Jurkat, Clone E6-1 (cell line): ENCODE results near the gene TIGD6.

Experiments used
- DNase-seq: peaks from one replicate; pipeline ENCODE4 v3.0.0-alpha.2; 2011; ENCODE audit warnings: low read depth, low spot score
- H3K4me3 ChIP-seq: 2 replicates; pipeline ENCODE4 v1.5.1; 2011; ENCODE audit warnings: mild to moderate bottlenecking, low read length, control low read depth, moderate library complexity

The TIGD6 gene

GRCh38 chr5:150020249-150020648, 19.8 kb upstream of the TIGD6 start:
- DNase-seq: no peak
- H3K4me3 ChIP-seq: no peak overlapping the region

GRCh38 chr5:150017226-150018005, 17.0 kb upstream of the TIGD6 start:
- H3K4me3 ChIP-seq: no peak overlapping the region
- DNase-seq: no peak

- no peak for DNase-seq
- no peak overlapping the region for H3K4me3 ChIP-seq
Observed at GRCh38 chr5:150016537-150016936, 16.1 kb upstream of the TIGD6 start.

GRCh38 chr5:150015415-150015814, 15.0 kb upstream of the TIGD6 start:
- no peak for DNase-seq
- H3K4me3 ChIP-seq: no peak overlapping the region

GRCh38 chr5:150014456-150014855, 14.0 kb upstream of the TIGD6 start:
- DNase-seq: no peak
- no peak overlapping the region for H3K4me3 ChIP-seq

GRCh38 chr5:150013931-150014330, 13.5 kb upstream of the TIGD6 start:
- H3K4me3 ChIP-seq: no peak overlapping the region
- DNase-seq: no peak

- DNase-seq: no peak
Observed at GRCh38 chr5:150009671-150010387, 9.4 kb upstream of the TIGD6 start.

GRCh38 chr5:150007050-150007449, 6.6 kb upstream of the TIGD6 start:
- no peak overlapping the region for H3K4me3 ChIP-seq
- no peak for DNase-seq

More at GRCh38 chr5:150009671-150010387, 9.4 kb upstream of the TIGD6 start:
- no peak overlapping the region for H3K4me3 ChIP-seq

GRCh38 chr5:150006318-150006717, 5.9 kb upstream of the TIGD6 start:
- no peak for DNase-seq
- H3K4me3 ChIP-seq: no peak overlapping the region

GRCh38 chr5:150001660-150002486, 1.4 kb upstream of the TIGD6 start:
- H3K4me3 ChIP-seq: peak overlapping the region; percentile 91
- DNase-seq: peak; percentile 85

- peak overlapping the region; percentile 91 for H3K4me3 ChIP-seq
- DNase-seq: no peak
Observed at GRCh38 chr5:150000990-150001659, 671 bp upstream of the TIGD6 start.

GRCh38 chr5:149999866-150000255, 593 bp downstream of the TIGD6 start:
- H3K4me3 ChIP-seq: peak overlapping the region; percentile 91
- DNase-seq: no peak

GRCh38 chr5:149999359-149999758, 1.1 kb downstream of the TIGD6 start:
- peak overlapping the region; percentile 91 for H3K4me3 ChIP-seq
- no peak for DNase-seq

GRCh38 chr5:149998281-149998680, 2.2 kb downstream of the TIGD6 start:
- no peak for DNase-seq
- no peak overlapping the region for H3K4me3 ChIP-seq

GRCh38 chr5:149996205-149996890, 4.1 kb downstream of the TIGD6 start:
- no peak overlapping the region for H3K4me3 ChIP-seq
- no peak for DNase-seq

- H3K4me3 ChIP-seq: no peak overlapping the region
- no peak for DNase-seq
Observed at GRCh38 chr5:149995385-149996204, 4.9 kb downstream of the TIGD6 start.

GRCh38 chr5:149993471-149993870, 7.0 kb downstream of the TIGD6 start:
- H3K4me3 ChIP-seq: no peak overlapping the region
- no peak for DNase-seq
